GM18907 (cell line): Measurements from ENCODE around the gene IFITM5.
"Not testable (repeated sequence)": the region's sequence is repeated elsewhere in the genome, so short reads cannot be mapped to it uniquely, and the experiment has no call there.

Experiments used
- ATAC-seq: cut with Tn5 transposase; IDR thresholded peaks from one replicate; pipeline ENCODE4 v1.9.1; 2021; ENCODE audit warnings: mild to moderate bottlenecking, moderate library complexity; ENCODE audit not compliant: unreplicated experiment

IFITM5 gene

DNA sequence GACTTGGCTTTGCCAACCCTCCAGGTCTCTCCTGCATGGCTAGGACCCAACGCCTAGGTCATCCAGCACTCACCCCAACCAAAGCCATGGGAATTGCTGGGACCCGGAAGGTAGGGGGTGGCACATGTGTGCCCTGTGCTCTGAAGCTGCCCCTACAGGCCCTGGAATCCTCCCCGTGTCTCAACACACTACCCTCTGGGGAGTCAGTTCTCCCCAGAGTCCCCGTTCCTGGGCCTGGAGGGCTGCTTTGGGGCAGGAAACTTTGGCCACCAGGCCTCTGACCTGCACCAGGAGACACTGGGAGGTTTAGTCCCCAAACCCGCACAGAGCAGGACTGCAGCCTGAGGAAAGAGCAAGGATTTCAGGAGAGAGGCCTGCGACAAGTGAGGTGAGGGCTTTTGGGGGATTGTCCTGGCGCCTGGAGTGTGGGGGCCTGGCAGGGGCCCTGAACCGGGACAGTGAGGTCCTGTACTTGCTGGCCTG, 14.0 kb upstream of the IFITM5 start:
- ATAC-seq: no peak

DNA sequence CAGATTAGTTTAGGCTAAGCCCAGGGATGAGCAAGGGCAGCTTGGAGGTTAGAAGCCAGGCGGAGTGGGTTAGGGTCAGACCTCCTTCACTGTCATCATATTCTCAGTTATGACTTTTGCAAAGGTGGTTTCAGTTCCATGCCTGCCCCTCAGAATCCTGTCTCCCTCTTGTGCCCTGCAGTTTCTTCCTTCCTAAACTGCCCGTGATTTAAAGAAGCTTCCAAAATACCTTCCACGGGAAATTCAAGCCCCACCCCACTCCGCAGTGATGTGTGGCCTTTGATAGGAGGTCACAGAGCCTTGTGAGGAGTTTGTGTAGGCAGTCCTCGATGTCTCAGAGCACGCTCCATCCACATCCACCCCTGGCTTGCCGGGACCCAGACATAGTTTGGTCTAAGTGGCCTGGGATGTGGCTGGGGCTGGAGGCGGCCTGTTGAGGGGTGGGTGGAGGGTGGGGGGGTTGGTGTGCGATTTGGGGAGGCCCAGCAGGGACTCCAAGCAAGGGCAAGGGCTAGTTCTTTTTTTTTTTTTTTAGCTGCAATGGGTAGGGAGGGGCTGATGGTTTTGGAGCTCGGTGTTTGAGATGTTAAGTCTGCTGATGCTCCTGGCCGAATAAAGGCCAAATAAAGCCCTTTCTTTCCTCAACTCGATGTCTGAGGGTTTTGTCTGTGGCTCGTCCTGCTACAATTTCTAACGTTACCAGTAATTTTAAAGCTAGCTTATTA, 12.9 kb upstream of the IFITM5 start:
- no peak for ATAC-seq

GRCh38 chr11:311013-311748, 11.9 kb upstream of the IFITM5 start:
- ATAC-seq: peak; percentile 25

DNA sequence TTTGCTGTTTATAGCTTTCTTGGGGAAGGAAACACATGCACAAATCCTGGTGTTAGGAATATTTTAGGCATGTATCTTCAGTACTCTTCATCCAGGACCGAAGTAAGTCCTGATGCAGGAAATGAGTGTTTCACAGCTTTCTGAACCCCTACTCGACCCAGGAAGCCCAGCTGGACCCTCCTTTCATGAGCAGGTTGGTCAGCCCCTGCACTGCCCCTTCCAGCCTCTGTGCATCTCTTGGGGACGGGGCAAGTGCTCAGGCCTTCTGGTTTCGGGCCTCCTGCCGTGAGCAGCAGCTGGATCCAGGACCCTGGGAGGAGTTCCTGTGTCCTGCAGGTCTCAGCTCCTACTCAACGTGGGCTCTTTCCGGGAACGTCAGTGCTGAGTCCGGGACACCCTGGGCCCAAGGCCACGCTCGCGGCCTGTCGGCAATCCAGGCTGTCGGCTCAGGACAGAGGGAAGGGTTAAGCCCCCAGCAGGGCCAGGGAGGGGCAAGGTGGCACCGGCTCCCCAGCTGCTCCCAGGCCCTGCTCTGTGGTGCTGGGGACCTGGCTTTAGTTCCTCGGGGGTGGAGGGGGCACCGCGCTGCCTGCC, 10.8 kb upstream of the IFITM5 start:
- ATAC-seq: not testable (repeated sequence)

DNA sequence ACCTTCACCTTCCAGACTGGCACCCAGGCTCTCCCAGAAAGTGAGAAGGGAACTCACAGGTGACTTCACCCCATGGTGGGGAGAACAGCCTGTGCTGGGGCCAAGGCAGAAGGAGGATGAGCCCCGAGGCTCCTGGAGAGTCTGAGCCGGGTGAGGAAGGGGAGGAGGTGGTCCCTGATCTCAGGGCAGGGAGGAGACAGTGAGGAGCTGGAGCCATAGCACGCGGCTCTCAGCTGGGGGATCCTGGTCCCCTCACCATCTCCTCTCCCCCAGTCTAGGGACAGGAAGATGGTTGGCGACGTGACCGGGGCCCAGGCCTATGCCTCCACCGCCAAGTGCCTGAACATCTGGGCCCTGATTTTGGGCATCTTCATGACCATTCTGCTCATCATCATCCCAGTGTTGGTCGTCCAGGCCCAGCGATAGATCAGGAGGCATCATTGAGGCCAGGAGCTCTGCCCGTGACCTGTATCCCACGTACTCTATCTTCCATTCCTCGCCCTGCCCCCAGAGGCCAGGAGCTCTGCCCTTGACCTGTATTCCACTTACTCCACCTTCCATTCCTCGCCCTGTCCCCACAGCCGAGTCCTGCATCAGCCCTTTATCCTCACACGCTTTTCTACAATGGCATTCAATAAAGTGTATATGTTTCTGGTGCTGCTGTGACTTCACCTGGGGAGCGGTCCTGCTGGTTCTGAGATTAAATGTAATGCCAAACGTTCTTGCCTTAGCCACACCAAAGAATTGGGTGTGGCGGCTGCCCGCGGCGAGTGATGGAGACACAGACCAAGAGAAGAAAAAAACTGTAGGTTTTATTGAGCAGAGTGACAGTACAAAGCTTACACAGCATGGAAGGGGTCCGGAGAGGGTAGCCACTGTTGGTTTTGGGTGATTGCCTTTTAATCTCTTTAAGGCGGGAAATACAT, 9.7 kb upstream of the IFITM5 start:
- not testable (repeated sequence) for ATAC-seq

DNA sequence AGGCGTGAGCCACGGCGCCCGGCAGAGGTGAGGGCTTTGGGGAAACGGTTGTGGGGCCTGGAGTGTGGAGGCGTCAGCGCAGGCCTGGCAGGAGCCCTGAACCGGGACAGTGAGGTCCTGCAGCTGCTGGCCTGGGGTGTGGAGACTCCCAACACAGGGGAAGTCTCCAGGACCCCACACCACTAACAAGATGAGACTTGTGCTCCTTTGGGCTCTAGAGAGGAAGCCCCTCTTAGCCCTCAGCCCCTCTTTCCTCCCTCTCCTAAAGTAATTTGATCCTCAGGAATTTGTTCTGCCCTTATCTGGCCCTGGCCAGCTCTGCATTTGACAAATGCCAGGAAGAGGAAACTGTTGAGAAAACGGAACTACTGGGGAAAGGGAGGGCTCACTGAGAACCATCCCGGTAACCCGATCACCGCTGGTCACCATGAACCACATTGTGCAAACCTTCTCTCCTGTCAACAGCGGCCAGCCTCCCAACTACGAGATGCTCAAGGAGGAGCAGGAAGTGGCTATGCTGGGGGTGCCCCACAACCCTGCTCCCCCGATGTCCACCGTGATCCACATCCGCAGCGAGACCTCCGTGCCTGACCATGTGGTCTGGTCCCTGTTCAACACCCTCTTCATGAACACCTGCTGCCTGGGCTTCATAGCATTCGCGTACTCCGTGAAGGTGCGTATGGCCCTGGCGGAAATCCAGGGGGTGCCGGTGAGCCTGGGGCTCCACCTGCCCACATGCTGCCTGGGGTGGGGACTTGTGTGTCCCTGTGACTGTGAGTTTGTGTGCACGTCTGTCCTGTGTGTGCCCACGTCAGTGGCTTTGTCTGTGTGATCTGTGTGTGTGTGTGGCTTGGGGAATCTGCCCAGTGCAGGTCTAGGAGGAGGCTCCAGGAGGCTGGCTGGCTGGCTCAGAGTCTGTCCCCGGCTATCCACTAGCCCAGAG, 8.7 kb upstream of the IFITM5 start, which contains the start of gene IFITM2:
Gene IFITM2 (plus strand): TSS at position 51 of the 943 bp plus-strand sequence. CDS start 377 bp downstream, at position 428.
- ATAC-seq: not testable (repeated sequence)

- ATAC-seq: no peak
Observed at GRCh38 chr11:306645-307371, 7.5 kb upstream of the IFITM5 start.

DNA sequence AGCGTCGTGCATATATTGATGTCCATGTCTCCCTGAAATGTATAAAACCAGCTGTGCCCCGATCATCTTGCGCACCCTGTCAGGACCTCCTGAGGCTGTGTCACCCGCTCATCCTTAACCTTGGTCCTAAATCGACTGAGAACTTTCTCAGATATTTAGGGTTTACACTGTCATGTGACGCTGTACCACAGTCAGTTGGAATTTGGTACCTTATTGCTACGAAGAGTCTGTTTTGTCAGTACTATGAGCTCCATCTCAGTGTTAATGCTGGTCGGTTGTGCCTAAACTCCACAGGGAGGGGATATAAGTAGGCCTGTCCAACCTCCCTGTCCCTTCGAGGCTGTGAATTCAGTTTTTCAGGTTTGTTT, 6.5 kb upstream of the IFITM5 start:
- ATAC-seq: no peak

- ATAC-seq: no peak
Observed at GRCh38 chr11:304915-305843, 5.9 kb upstream of the IFITM5 start.

DNA sequence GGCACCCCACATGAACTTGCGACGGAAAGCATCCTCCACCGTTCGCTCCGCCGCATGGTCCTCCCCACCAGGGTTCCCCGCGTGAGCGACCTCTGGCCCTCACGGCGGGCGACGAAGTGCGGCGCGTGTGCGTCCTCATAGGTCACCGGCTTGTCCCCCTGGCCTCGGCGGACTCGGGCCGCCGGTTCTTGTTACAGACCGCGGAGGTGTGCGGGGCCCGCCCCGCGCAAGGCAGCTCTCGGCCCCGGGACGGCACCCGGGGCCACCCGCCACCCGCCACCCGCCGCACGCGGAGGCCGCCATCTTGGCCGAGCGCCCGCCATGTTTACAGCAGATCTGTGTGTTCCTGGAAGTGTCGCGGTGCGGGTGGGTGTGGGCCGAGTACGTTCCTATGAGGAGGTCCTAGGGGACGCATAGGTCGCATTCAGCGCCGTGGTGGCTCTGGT, 4.8 kb upstream of the IFITM5 start:
- ATAC-seq: no peak

DNA sequence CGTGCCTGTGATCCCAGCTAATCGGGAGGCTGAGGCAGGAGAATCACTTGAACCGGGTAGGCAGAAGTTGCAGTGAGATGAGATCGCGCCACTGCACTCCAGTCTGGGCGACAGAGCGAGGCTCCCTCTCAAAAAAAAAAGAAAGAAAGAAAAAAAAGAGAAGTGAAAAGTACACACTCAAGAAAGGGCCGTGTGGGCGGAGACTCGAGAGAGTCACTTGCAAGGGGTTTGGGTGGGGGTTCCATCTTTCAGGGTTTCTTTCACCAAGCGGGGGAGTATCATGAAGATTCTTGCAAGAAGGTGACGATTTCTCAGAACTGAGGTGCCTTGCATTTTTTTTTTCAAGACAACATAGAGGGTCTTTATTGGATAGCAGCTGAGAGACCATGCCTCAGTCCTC, 4.0 kb upstream of the IFITM5 start:
- no peak for ATAC-seq

DNA sequence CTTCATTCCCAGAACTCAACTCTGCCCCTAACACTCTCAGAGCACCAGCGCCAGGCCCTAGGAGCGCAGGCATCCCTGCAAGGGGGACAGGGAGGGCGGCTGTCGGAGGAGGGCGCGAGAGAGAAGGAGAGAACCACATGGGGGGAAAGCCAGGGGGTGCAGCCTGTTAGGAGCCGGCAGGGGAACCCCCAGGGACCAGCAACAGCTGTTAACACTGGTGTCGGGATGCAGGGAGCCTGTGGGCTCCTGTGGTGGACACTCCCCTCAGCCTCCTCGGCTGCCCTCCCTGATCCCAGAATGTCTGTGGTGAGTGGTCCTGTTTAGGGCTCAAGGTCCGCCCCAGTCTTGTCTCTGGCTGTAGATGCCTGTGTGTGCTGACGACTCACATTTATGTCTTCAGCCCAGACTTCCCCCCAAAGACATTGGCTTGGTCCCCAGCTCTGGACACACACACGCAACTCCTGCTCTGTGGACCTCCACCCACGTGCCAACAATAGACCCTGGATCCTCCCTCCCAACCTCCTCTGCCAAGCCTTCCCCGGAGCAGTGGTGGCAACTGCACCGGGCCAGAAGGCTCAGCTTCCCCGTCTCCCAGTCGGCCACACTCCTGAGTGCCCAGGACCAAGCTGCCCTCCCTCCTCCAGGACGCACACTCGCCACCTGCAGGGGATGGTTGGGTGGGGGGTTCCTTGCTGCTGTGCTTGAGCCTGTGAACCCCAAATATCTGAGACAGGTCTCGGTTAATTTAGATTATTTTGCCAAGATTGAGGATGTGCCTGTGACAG, 817 bp upstream of the IFITM5 start:
- no peak for ATAC-seq

GRCh38 chr11:298406-299065, 790 bp downstream of the IFITM5 start:
- no peak for ATAC-seq

DNA sequence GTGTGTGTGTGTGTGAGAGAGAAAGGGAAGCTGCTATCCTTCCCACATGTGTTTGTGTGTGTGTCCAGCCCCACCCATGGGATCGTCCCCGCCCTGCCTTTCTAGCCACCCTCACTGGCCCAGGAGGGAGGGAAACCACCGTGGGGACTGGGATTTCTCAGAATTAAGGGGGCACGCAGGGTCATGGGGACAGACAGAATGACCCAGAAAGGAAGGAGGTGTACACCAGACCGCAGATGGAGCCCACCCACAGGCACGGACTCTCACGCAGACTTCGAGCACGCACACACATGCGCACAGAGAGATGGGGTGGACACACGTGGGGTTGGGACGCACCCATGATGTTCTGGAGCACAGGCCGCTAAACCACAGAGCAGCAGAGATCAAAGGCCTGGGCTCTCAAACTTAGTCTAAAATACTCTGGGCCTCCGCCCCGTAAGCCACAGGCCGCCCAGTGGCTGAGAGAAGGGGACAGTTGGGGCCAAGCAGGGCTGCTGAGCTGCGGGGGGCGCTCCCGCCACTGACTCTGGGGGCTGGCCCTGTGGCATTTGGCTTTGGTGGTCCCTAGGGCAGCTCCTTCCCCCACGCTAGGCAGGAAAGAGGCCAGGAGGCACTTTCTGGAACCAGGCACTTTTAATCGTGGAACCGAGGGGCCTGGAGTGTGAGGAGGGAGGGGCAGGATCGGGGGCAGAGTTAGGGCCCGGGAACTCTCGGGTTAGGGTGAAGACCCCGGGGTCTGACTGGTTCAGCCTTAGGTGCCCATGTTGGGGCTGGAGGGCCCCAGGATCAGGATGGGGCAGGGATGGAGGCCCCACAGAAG, 1.5 kb downstream of the IFITM5 start:
- no peak for ATAC-seq

DNA sequence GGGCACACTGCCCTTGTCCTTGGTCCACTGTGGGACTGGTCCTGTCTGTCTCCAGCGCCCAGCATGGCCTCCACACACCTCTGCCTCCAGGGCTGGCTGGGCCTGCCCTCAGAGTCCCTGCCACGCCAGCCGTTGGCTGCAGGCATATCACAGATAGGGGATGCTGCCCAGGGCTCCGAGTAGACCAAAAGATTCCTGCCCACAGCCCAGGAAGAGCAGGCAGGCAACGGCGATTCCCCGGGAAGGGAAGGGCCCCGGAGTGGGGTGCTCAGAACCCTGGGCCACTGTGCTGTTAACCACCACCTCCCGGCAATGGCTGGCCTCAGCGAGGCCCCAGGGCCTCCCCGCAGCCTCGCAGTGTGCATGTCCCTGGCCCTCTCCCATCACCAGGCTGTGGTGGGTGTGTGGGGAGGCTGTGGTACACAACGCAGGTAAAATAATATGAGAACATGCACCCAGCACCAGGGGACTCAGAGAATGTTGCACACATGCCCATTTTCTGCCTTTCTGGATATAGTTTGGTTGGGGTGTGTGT, 2.2 kb downstream of the IFITM5 start:
- ATAC-seq: no peak
